GM18909 (cell line): ENCODE data around the gene C1QL4.

Experiments used
- ATAC-seq: cut with Tn5 transposase; IDR thresholded peaks from one replicate; pipeline ENCODE4 v1.9.1; 2021; ENCODE audit warnings: mild to moderate bottlenecking; ENCODE audit not compliant: unreplicated experiment, poor library complexity

C1QL4 gene

DNA sequence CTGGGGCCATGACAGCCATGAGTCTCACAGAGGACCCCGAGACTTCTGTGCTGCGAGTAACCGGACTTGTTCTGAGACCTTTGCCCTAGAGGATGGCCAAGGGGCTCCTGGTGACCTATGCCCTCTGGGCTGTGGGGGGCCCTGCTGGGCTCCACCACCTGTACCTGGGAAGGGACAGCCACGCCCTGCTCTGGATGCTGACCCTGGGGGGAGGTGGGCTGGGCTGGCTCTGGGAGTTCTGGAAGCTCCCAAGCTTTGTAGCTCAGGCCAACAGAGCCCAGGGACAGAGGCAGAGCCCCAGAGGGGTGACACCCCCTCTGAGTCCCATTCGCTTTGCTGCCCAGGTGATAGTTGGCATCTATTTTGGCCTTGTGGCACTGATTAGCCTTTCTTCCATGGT lies 11.8 kb upstream of the C1QL4 start:
- no peak for ATAC-seq

DNA sequence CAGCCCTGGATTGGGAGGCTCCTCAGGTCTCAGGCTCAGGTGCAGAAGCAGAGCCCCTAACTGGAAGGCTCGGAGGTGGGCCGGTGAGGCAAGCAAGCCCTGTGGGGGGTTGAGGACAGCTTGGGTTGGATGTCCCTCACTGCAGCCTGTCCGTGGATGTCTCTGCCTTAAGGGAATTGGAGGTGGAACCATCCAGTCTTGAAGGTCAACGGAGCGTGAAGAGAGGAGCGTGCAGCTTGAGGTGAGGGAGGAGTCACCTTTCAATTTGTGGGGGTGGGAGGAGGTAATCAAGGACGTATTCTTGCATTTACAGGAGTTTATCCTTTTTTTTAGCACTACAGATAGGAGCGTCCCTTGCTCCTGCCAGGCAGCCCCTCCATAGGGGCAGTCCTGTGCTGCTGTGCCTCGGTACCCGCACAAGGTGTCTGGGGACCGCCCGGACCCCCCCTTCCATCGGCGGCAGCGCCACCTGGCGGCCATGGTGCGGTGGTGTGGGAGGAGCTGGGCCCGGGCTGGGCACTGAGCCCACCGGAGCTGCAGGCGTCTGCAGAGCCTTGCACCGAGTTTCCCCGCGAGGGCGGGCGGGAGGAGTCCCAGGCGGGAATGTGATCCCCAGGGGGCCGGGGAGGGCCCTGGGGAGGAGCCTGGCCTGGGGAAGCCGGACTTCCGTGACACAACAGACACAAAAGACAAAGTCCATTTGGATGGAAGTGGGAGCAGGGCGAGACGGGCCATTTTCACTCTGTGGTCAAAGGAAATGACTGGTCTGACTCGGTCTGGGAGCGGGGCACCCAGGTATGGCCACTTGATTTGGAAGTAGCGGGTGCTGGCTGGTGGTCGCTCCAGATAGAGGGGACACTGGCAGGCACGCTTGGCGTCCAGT lies 10.6 kb upstream of the C1QL4 start:
- ATAC-seq, result peak; percentile 42

DNA sequence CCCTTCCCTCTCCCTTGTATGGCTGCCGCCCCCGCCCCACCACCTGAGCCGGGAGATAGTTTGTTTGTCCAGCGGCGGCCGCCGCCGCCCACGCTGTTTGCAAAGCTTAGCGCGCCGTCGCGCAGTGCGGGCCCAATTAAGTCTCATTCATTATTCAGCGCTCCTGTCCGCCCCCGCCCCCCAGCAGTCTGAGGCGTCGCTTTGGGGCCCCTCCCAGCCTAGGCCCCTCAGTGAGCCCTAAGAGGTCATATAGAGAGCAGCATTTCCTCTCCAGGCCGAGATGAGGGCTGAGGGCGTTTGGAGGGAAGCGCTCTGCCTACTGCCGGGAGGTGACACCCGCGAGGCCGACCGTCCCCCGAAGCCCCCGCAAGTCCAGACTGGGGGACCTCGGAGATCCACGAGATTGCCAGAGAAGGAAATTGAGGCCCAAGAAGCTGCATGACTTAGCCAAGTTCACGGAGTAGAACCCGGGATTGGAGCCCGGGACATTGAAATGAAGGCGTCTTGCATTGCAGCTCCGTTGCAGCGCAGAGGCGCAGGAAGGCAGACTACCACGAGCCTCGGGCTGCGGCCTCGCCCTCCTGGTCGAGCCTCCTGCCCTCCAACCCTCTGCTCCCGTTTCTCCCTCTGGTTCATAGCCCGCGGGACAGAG lies 9.8 kb upstream of the C1QL4 start, which contains the start of gene DNAJC22:
Gene DNAJC22, plus strand, starts transcription at position 230 of the 652 bp plus-strand sequence. CDS start 1,985 bp downstream, outside the sequence.
- no peak for ATAC-seq

DNA sequence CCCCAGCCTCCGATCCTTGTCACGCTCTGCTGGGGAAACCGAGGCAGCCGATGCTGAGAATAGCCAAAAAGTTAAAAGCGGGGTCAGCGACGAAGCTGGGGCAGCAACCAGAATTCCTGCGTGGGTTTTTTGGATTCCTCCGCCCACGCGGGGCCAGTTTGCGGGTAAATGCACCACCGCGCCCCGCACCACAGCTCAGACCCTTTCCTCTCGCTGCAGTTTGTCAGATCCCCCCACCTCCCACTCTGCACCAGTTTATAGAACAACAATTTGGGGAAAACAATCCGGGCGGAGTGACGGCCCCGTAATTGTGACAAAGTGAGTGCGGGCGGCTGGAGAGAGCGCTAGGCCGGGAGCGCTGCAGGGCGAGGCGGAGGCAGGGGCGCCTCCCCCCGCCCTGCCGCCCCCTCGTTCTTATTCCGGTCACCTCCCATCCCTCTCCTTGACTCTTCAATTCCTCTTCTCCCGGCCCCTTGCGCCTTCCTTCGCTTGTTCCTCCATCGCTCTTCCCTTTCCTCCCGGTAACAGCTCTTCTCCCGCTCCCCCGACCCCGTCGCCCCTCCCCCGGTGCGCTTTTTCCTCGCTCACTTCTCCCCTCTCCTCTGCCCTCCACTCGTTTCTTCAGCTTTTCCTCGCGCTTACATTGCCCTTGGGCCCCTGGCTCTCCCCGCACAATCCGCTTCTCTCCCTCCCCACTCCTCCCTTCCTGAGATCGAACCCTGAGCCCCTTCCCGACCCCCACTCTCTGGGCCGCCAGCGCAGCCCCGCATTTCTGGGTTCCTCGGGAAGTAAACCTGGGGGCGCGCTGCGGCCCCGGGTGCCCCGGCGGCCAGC lies 9.1 kb upstream of the C1QL4 start:
- no peak for ATAC-seq

DNA sequence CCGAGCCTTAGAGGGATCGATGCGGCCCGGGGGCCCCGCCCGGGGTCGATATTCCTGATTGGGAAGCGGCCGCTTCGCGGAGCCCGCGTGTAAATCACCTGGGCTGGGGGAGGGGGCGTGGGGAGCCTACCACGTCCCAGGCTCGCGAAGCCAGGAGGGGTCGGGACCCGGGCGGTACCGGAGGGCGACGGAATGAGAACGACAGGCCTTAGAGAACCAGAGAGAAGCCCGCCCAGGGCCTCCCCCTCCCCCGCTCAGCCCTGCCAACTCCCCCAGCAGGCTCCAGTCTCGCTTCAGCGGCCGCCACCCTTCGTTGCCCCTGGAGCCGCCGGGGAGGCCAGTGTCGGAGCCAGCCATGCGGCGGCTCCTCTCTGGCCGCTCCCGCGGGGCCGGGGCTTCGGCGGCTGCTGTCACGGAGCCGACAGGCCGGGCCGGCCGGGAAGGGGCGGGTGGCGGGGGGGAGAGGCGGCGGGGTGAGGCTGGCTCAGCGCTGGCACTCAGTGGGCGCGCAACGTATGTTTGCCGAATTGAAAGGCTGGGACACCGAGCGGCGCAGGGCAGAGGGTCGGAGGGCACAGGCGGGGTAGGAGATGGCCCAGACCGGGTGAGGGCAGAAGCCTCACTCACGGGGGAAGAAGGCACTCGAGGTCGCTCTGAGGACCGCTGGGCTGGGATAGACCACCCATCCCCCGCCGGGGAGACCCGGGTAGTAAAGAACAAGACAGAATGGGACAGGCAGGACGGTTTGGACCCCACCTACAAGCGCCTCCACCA lies 8.2 kb upstream of the C1QL4 start:
- ATAC-seq, result no peak

DNA sequence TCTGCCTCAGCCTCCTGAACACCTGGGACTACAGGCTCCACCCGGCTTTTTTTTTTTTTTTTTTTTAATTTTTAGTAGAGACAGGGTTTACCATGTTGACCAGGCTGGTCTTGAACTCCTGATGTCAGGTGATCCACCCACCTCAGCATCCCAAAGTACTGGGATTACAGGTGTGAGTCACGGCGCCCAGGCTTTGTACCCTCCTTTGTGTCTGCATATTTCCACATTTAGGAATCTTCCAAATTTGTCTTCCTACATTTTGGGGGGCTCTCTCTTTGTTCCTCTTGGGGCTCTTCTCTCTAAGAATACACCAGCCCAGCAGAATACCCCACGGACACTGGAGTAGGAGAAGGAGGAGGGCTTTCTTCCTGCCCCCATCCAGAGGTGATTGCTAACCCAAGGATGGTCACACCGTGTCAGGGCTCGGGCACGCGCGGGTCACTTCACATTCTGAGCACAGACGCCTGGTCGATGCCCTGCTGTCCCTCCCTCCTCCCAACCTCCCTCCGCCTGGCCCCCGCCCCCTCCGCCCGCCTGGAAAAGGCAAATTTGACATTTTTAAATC lies 7.6 kb upstream of the C1QL4 start:
- ATAC-seq, result no peak

DNA sequence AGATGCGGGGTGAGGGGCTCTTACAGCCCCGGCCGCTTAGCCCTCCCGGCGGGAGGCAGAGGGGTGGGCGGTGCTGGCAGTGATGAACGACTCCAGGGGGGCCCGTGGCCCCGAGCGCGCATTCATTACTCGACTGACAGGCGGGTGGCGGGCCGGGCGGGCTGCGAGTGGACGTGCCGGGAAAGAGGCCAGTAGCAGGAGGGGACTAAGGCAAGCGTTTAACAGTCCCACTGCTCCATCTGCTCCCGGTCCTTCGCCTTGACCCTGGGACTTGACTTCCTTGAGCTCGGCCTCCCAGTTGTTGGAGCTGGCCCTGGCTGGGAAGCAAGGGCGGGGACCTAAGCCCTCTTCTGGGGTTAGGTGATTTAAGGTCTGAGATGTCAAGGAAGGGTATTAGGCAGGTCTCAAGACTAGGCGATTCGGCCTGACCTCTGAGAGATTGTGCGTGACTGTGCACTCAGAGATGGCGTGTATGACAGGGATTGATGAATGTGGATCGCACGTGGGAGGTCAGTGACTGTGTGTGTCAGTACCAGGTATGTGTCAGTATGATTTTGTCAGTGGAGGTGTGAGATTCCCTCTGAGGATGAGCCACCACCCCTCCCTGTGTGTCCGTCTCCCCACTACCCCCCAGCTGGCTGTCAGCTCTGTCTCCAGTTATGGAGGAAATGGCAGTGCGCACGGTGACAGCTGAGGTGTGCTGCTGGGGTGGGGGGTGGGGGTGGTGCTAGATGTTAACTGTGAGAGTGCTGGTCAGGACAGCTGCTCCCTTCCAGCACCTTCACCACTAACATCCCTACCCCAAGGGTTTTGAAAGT lies 6.1 kb upstream of the C1QL4 start:
- ATAC-seq, result no peak

DNA sequence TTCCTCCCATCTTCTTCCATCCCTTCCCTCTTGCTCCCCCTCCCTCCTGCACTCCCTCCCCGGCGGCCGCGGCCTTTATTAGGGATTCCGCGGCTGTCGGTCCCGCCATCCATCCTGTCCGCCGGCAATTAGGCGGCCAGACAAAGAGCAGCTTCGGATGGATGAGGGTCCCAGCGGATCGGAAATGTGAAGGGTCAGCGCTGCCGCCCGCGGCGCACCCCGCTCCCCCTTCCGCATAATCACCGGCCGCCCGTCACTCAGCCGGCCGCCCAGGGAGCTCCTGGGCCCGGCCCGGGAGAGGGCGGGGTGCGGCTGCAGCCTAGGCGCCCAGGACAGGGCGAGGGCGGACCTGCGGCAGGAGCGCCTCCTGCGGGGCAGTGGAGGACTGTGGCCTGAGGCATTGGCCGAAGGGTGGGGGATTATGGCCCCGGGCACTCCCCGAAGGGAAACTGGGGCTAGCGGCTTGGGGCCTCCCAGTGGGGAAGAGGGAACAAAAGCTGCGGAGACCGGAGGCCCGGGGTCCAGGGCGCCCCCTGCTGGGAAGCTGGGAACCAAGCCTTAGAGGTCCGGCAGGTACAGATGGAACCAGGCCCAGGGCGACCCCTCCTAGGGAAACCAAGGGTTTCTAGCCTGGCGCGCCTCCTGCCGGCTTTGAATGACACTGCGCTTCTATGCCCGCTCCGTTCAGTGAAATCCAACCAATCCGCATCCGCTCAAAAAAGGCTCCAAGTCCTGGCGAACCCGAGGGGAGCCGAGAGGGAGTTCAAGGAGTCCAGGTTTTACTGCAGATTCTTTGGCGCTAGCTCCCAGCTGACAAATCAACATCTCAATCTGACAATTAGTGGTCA lies 5.3 kb upstream of the C1QL4 start:
- no peak for ATAC-seq

DNA sequence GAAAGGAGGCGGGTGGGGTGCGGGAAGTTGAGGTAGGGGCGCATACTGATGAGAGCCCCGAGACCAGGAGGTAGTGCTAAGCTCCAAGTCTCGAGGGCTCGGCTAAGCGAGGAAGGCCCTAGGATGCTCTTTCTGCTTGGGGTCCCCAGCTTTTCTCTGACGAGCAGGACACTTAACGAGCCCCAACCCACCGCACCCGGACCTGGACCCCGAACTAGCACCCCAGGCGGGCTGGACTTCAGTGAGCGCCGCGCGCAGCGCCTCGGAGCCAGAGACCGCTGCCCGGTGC lies 4.7 kb upstream of the C1QL4 start:
- ATAC-seq, result no peak

DNA sequence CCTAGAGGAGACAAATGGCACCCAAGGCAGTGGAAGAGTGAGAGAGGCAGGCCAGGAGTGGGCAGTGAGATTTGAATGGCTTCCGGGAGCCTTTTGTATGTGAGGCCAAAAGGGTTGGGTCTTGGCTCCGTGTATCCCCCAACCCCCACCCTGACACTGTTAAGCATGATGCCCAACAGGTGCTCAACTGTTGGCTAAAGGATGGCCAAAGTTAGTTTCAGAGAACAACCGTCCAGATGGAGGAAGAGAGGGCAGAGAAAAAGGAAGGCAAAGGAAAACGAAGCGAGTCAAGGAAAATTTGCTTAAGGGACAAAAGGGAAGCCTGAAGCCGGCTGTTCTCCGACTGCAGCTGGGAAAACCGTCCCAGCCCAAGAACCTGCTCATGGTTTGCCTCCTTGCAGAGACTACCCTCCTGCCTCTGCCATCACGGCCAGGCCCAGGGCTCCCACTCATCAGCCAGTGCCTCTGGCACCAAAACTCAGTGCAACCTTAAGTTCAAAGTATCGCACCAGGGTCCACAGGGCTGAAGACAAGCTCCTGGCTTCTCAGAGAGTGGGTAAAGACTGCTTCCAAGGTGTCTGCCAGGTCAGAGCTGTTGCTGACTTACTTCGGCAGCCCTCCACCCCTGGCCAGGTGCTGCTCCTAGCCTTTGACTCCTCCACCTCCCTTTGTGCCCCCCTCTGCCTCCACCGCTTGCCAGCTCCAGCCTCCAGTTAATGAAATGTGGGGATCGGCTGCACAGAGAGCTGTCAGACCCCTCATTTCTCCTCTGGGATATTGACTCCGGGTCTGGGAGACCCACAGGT lies 4.2 kb upstream of the C1QL4 start:
- no peak for ATAC-seq

DNA sequence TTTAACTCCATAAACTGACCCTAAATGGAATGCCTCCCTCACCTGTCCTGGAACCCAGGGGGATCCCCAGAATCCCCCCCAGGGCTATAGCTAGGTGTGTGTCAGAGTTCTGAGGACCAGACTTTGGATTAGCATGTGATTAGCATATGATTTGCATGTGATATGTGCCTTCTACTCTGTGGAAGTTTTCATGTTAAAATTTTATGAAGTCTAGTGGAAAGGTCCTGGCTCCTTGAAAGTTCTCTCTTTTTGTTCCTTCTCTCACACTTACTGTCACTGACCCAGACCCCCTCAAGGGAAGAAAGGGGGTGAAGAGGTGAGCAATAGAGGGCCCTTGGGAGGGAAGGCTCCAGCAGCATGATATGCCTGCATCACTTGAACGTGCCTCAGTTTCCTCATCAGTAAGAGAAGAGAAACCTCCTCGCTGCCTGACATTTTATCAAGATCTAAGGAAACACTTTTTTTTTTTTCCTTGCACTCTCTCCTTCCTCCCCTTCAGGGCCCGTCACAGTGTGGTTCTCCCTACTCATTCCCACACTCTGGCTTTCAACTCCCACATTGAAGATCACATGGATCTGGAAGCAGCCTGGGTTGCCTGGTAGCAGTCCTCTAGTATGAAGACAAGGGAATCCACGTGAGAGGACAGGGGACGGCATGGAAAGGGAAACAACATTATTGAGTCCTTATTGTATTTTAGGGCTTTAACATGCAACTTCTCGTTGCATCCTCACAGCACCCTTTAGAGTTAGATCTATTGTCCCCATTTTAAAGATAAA lies 3.3 kb upstream of the C1QL4 start:
- ATAC-seq, result no peak

DNA sequence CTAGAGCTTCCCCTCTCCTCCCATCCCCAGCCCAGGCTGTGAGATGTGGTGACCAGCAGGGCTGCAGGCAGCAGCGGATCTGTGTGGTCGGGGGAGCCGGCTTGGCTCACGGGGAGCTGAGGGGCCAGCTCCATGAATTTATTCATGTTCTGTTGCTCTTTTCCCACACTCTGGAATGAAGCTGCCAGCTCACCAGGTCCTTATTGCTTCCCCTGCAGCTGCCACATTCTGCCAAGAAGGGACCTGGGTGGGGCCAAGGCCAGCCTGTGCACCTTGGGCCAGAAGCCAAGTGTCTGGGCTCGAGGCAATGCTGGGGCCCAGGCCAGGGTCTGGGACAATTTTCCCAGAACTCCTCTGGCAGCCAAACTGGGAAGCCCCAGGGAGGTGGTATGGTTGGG lies 2.5 kb upstream of the C1QL4 start:
- no peak for ATAC-seq

DNA sequence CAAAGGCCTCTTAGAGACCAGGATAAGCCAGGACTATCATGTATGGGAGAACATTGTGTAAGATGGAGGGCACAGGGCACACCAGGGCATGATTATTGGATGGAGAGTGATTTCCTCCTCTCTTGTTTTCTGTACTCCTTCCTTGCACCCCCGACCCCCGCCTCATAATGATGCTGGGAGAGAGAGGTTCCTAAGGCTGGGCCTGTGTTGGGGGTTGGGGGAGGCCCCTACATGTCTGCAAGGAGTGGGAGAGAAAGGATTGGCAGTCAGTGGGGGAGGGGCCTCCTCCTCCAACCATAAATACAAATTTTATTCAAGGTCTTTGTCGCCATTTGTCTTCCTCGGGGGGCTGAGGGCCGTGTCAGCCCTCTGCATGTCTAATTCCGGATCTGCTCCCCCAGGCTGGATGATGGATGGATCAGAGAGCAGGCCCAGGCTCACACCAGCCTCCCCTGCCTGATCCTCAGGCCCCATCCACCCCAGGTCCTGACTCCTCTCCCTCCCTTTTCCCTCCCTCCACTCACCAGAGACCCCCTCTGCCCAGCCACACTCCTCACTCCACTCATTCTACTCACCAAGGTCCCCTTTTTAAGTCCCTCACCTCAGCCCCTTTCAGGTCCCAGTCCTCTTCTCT lies 2.0 kb upstream of the C1QL4 start:
- no peak for ATAC-seq

DNA sequence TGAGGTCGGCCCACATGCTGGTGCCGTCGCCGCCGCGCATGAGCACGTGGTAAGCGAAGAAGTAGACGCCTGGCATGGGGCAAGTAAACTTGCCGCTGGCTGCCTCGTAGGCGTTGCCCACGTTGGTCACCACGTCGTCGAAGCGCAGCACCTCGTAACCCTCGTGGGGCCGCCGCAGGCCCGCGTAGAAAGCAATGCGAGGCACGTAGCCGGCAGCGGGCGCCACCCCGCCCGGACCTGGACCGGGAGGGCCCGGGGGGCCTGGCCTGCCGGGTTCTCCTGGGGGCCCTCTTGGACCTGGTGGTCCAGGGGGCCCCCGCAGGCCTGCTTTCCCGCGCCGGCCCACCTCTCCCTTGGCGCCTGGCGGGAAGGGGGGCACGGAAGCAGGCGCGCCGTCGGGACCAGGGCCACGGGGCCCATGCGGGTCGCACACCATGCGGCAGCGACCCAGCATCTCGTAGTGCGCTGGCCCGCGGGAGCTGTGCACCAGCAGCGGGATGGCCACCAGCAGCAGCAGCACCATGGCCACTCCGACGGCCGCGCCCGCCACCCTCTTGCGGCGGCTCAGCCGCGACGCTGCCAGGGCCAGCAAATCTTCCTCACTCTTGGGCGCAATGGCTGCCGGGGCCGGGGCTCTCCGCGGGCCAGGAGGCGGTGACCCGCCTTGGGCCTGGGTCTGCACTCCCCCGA lies 888 bp downstream of the C1QL4 start:
- ATAC-seq, result no peak

DNA sequence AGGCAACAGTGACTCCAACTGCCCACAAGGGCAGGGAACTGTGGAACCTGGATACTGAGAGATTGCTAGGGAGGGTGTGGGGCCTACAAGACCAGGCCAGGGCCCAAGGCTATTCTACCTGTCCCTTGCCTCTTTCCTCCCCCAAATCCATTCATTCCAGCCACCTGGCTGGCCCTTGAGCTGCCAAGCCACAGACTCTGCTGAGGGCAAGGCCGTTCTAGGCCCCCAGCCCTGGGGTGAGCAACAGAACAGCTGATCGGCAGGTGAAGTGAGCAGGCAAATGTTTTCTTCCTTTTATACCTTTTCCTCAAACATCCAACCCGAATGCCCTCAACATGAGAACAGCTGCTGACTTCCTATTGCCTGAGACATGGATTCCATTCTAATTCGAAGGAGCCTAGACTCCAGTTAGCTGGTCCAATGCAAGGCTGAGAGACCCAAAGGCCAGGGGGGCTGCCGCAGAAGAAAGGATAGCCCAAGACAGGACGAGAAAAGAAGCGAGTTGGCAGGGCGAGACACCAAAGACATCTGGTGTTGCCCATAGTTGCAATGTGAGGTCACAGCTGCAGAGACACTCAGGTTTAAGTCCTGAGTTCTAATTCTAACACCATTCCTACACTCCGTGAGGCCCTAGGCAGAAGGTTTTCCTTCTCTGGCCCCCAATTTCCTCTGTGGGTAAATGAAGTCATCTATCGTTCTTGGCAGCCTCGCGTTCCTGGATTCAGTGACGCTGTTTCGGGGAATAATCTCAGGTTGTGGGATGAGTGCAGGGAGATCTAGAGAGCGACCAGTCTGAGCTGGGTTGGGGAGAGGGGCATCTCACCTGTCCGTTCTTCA lies 1.7 kb downstream of the C1QL4 start:
- no peak for ATAC-seq
